ENCODE results near the gene TPD52L2.

Gene TPD52L2

GRCh38 chr20:63857764-63858392 is 7.2 kb upstream of the TPD52L2 start:
- H3K4me1 ChIP-seq (ENCODE audit: insufficient read depth, low read length), result peaks cover 41% of the 10 kb centered on the region
- no peaks in the 10 kb centered on the region for H3K9me3 ChIP-seq (ENCODE audit: insufficient read depth, low read depth, low read length)
- no peaks in the 10 kb centered on the region for H3K27me3 ChIP-seq (ENCODE audit: insufficient read depth, low read length)
- H3K4me3 ChIP-seq (ENCODE audit: low read length), result no peak overlapping the region
- 61% methylated on average over 13 of the region's 14 CpGs for WGBS
- H3K9ac ChIP-seq (ENCODE audit: low read depth, low read length), result 0 out of 2 replicates have a peak overlapping the region, but pooled peaks have one; percentile 27
- 0 out of 2 replicates have a peak, but pooled peaks cover 4% of the 10 kb centered on the region for H3K36me3 ChIP-seq (ENCODE audit: insufficient read depth, low read length)
- H3K27ac ChIP-seq (ENCODE audit: low read depth, low read length), result peak overlapping the region; percentile 78; the same call in 1 of the 2 replicates

DNA sequence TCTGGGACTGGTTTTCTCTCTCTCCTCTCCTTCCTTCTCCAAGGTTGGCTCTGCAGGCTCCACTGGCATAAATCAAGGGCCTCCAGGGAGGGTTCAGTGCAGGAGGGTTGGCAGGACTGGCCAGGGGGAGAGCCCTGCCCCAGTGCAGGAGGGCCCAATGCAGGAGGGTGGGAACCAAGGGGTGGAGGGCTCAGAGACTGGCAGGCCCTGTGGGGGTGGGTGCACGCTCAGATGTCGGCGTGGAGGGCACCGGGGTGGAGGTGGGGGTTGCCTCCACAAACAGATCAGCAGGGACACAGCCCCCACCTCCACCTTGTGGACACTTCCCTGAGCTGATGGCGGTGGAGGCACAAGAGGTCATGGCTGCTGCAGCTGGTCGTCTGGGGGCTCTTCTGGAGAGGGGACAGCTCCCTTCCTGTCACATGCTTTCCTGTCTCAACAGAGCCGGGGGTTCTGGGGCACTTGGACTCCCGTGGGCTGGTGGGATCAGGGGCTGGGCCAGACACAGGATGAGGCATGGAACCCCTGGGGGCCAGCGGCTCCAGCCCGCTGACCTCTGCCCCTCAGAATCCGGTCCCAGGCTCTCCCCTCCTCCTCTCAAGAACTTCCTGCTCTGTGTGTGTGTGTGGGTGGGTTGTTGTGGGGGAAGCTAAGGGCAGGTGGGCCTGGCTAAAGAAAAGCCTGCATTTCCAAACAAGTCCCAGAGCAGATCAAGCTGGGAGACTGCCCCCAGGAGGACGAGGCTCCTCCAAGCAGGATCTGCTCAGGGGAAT is 6.5 kb upstream of the TPD52L2 start:
- WGBS, result 18% methylated on average over 9 of the region's 12 CpGs
- Histone ChIP-seq H3K36me3 (ENCODE audit: insufficient read depth, low read length) (0 out of 2 replicates have a peak, but pooled peaks cover 4% of the 10 kb centered on the region), H3K9me3 (ENCODE audit: insufficient read depth, low read depth, low read length) (no peaks in the 10 kb centered on the region), H3K4me1 (ENCODE audit: insufficient read depth, low read length) (peaks cover 40% of the 10 kb centered on the region), H3K4me3 (ENCODE audit: low read length) (peak overlapping the region; percentile 22), H3K27me3 (ENCODE audit: insufficient read depth, low read length) (no peaks in the 10 kb centered on the region), H3K9ac (ENCODE audit: low read depth, low read length) (0 out of 2 replicates have a peak overlapping the region, but pooled peaks have one; percentile 27), H3K27ac (ENCODE audit: low read depth, low read length) (peak overlapping the region; percentile 78)

DNA sequence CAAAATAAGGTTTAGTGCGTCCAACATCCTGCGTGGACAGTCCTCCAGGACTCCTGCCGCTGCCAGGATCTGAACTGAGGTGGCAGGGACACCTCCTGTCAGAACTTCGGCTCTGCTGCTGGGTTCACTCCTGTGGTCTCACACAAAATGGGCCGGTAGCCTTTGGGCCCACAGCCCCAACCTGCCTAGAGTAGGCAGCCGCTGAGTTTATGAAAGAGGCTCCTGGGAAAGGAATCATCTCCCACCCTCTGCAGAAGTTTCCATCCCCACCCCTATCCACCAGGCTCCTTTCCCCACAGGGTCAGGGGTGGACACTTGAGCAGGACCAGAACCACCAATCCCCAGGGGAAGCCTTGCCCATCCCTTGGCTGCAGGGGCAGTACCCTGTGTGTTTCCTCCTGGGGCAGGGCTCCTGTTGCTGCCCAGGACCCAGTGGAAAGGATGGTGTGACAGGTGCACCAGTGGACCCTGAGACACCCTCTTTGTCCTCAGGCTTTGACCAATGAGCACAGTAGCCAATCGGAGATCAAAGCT is 5.8 kb upstream of the TPD52L2 start:
- WGBS, result 59% methylated on average over 7 of the region's 7 CpGs
- Histone ChIP-seq H3K36me3 (ENCODE audit: insufficient read depth, low read length) (0 out of 2 replicates have a peak, but pooled peaks cover 4% of the 10 kb centered on the region), H3K4me3 (ENCODE audit: low read length) (no peak overlapping the region), H3K27ac (ENCODE audit: low read depth, low read length) (peak overlapping the region; percentile 78), H3K4me1 (ENCODE audit: insufficient read depth, low read length) (peaks cover 38% of the 10 kb centered on the region), H3K9me3 (ENCODE audit: insufficient read depth, low read depth, low read length) (no peaks in the 10 kb centered on the region), H3K27me3 (ENCODE audit: insufficient read depth, low read length) (no peaks in the 10 kb centered on the region), H3K9ac (ENCODE audit: low read depth, low read length) (0 out of 2 replicates have a peak overlapping the region, but pooled peaks have one; percentile 27)

- Histone ChIP-seq H3K9me3 (ENCODE audit: insufficient read depth, low read depth, low read length) (no peaks in the 10 kb centered on the region), H3K4me3 (ENCODE audit: low read length) (no peak overlapping the region), H3K9ac (ENCODE audit: low read depth, low read length) (no peak overlapping the region), H3K36me3 (ENCODE audit: insufficient read depth, low read length) (0 out of 2 replicates have a peak, but pooled peaks cover 4% of the 10 kb centered on the region), H3K27me3 (ENCODE audit: insufficient read depth, low read length) (no peaks in the 10 kb centered on the region), H3K27ac (ENCODE audit: low read depth, low read length) (peak overlapping the region; percentile 30; the same call in 1 of the 2 replicates), H3K4me1 (ENCODE audit: insufficient read depth, low read length) (peaks cover 30% of the 10 kb centered on the region)
- WGBS, result 81% methylated on average over 17 of the region's 17 CpGs
Measured at GRCh38 chr20:63860325-63861051, 4.6 kb upstream of the TPD52L2 start.

DNA sequence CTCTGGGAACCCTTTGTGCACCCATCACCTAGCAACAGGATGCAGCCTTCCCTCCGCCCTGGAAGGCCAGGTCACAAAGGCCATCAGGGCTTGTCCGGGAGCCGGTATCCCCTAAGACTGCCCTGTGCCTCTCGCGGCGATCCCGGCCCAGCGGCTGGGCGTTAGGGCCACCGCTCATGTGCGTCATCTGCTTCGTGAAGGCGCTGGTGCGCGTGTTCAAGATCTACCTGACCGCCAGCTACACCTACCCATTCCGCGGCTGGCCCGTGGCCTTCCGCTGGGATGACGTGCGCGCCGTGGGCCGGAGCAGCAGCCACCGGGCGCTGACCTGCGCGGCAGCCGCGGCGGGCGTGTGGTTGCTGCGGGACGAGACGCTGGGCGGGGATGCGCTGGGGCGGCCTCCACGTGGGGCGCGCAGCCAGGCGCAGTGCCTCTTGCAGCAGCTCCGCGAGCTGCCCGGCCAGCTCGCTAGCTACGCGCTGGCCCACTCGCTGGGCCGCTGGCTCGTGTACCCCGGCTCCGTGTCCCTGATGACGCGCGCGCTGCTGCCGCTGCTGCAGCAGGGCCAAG is 3.6 kb upstream of the TPD52L2 start, which contains the start of gene ABHD16B:
Gene ABHD16B, plus strand, starts transcription at position 134 of the 570 bp plus-strand sequence. Its CDS starts 43 bp downstream, at position 177.
- no peaks in the 10 kb centered on the region for H3K27me3 ChIP-seq (ENCODE audit: insufficient read depth, low read length)
- peaks cover 23% of the 10 kb centered on the region; the same call in 1 of the 2 replicates for H3K4me1 ChIP-seq (ENCODE audit: insufficient read depth, low read length)
- 95% methylated on average over 59 of the region's 59 CpGs for WGBS
- H3K9me3 ChIP-seq (ENCODE audit: insufficient read depth, low read depth, low read length), result no peaks in the 10 kb centered on the region
- no peak within 1 kb of the TSS for H3K9ac ChIP-seq (ENCODE audit: low read depth, low read length)
- no peak within 1 kb of the TSS for H3K4me3 ChIP-seq (ENCODE audit: low read length)
- peak within 1 kb of the TSS; percentile 30; the same call in 1 of the 2 replicates for H3K27ac ChIP-seq (ENCODE audit: low read depth, low read length)
- 0 out of 2 replicates have a peak, but pooled peaks cover 4% of the 10 kb centered on the region for H3K36me3 ChIP-seq (ENCODE audit: insufficient read depth, low read length)

DNA sequence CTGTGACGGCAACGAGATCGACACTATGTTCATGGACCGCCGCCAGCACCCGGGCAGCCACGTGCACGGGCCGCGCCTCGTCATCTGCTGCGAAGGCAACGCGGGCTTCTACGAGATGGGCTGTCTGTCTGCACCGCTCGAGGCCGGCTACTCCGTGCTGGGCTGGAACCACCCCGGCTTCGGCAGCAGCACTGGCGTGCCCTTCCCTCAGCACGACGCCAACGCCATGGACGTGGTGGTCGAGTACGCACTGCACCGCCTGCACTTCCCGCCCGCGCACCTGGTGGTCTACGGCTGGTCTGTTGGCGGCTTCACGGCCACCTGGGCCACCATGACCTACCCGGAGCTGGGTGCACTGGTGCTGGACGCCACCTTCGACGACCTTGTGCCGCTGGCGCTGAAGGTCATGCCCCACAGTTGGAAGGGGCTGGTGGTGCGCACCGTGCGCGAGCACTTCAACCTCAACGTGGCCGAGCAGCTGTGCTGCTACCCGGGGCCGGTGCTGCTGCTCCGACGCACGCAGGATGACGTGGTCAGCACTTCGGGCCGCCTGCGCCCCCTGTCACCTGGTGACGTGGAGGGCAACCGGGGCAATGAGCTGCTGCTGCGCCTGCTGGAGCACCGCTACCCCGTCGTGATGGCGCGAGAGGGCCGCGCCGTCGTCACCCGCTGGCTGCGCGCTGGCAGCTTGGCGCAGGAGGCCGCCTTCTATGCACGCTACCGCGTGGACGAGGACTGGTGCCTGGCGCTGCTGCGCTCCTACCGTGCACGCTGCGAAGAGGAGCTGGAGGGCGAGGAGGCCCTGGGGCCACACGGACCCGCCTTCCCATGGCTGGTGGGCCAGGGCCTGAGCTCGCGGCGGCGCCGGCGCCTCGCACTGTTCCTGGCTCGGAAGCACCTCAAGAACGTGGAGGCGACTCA is 2.8 kb upstream of the TPD52L2 start:
- no peak overlapping the region for H3K9ac ChIP-seq (ENCODE audit: low read depth, low read length)
- H3K4me1 ChIP-seq (ENCODE audit: insufficient read depth, low read length), result peaks cover 23% of the 10 kb centered on the region; the same call in 1 of the 2 replicates
- WGBS, result 96% methylated on average over 95 of the region's 95 CpGs
- H3K9me3 ChIP-seq (ENCODE audit: insufficient read depth, low read depth, low read length), result no peaks in the 10 kb centered on the region
- no peaks in the 10 kb centered on the region for H3K27me3 ChIP-seq (ENCODE audit: insufficient read depth, low read length)
- H3K4me3 ChIP-seq (ENCODE audit: low read length), result no peak overlapping the region
- no peak overlapping the region for H3K27ac ChIP-seq (ENCODE audit: low read depth, low read length)
- 0 out of 2 replicates have a peak, but pooled peaks cover 4% of the 10 kb centered on the region for H3K36me3 ChIP-seq (ENCODE audit: insufficient read depth, low read length)

GRCh38 chr20:63863021-63863797 is 1.9 kb upstream of the TPD52L2 start:
- Histone ChIP-seq H3K27me3 (ENCODE audit: insufficient read depth, low read length) (no peaks in the 10 kb centered on the region), H3K4me3 (ENCODE audit: low read length) (peak overlapping the region; percentile 82), H3K27ac (ENCODE audit: low read depth, low read length) (no peak overlapping the region), H3K4me1 (ENCODE audit: insufficient read depth, low read length) (peaks cover 17% of the 10 kb centered on the region; the same call in 1 of the 2 replicates), H3K9ac (ENCODE audit: low read depth, low read length) (no peak overlapping the region), H3K36me3 (ENCODE audit: insufficient read depth, low read length) (peaks cover 5% of the 10 kb centered on the region), H3K9me3 (ENCODE audit: insufficient read depth, low read depth, low read length) (no peaks in the 10 kb centered on the region)
- 95% methylated on average over 10 of the region's 18 CpGs for WGBS

GRCh38 chr20:63863798-63864544 is 1.1 kb upstream of the TPD52L2 start:
- Histone ChIP-seq H3K27me3 (ENCODE audit: insufficient read depth, low read length) (no peaks in the 10 kb centered on the region), H3K4me3 (ENCODE audit: low read length) (peak overlapping the region; percentile 82), H3K36me3 (ENCODE audit: insufficient read depth, low read length) (peaks cover 13% of the 10 kb centered on the region), H3K9ac (ENCODE audit: low read depth, low read length) (peak overlapping the region; percentile 86), H3K9me3 (ENCODE audit: insufficient read depth, low read depth, low read length) (no peaks in the 10 kb centered on the region), H3K4me1 (ENCODE audit: insufficient read depth, low read length) (peaks cover 10% of the 10 kb centered on the region; the same call in 1 of the 2 replicates), H3K27ac (ENCODE audit: low read depth, low read length) (peak overlapping the region; percentile 80)
- WGBS, result 19% methylated on average over 38 of the region's 38 CpGs

GRCh38 chr20:63864545-63864977 is 509 bp upstream of the TPD52L2 start:
- H3K27me3 ChIP-seq (ENCODE audit: insufficient read depth, low read length), result no peaks in the 10 kb centered on the region
- 0 out of 2 replicates have a peak, but pooled peaks cover 4% of the 10 kb centered on the region for H3K4me1 ChIP-seq (ENCODE audit: insufficient read depth, low read length)
- peak overlapping the region; percentile 80 for H3K27ac ChIP-seq (ENCODE audit: low read depth, low read length)
- peak overlapping the region; percentile 82 for H3K4me3 ChIP-seq (ENCODE audit: low read length)
- H3K36me3 ChIP-seq (ENCODE audit: insufficient read depth, low read length), result peaks cover 19% of the 10 kb centered on the region
- peak overlapping the region; percentile 86 for H3K9ac ChIP-seq (ENCODE audit: low read depth, low read length)
- 2% methylated on average over 24 of the region's 25 CpGs for WGBS
- no peaks in the 10 kb centered on the region for H3K9me3 ChIP-seq (ENCODE audit: insufficient read depth, low read depth, low read length)

All from HUES64 (cell line).